Right atrium auricular region (tissue), 2 donors: ENCODE results near the gene PLPP4. TPM values are rescaled to one million over a fixed set of nuclear protein-coding genes. Genes with fewer than 3 reads are reported as not detected.

Experiments used
- DNase-seq: peaks from one replicate; pipeline ENCODE4 v3.0.0-alpha.2; 2019; ENCODE audit warnings: low spot score
- H3K27ac ChIP-seq, 2 donors: fragments of 200-600 bp; sonication (generic); 1 replicate in 1 of 2; 2 replicates in 1 of 2; pipeline ENCODE4 v1.5.1; 2016 to 2019
- H3K27me3 ChIP-seq, 2 donors: fragments of 200-600 bp; sonication (generic); one replicate each; pipeline versions ENCODE4 v1.5.1 to v1.6.0; 2017 to 2019
- H3K36me3 ChIP-seq: fragments of 200-600 bp; sonication (generic); one replicate; pipeline ENCODE4 v1.5.1; 2016
- H3K4me1 ChIP-seq, 2 donors: fragments of 200-600 bp; sonication (generic); one replicate each; pipeline versions ENCODE4 v1.5.1 to v1.6.0; 2017 to 2019
- H3K4me3 ChIP-seq, 2 donors: fragments of 200-600 bp; sonication (generic); 1 replicate in 1 of 2; 2 replicates in 1 of 2; pipeline ENCODE4 v1.5.1; 2017 to 2019; ENCODE audit warnings: mild to moderate bottlenecking in 1 of 2, moderate library complexity in 1 of 2
- H3K9me3 ChIP-seq, 2 donors: fragments of 200-600 bp; sonication (generic); one replicate each; pipeline ENCODE4 v1.5.1; 2019
- CTCF ChIP-seq, 2 donors: fragments of 200-600 bp; sonication (generic); IDR thresholded peaks; one replicate each; pipeline ENCODE4 v1.5.1; 2019; ENCODE audit warnings: antibody characterized with exemption in 2 of 2
- total RNA-seq, 2 donors: library from RNA; depleted of rRNA; stranded (reverse); fragments of >200 nt; gene quantifications; one replicate each; pipeline ENCODE4 v1.1.0, GENCODE V29; 2016

The PLPP4 gene
- total RNA-seq, 2 donors from 2014 or later, result not detected

GRCh38 chr10:120475844-120476791 lies 19.1 kb downstream of the PLPP4 start:
- DNase-seq, result peak; percentile 36
- H3K9me3 ChIP-seq, result peaks cover 0 to 10% of the 10 kb centered on the region in 2 donors
- no peaks in the 10 kb centered on the region for H3K36me3 ChIP-seq

GRCh38 chr10:120477021-120477742 lies 20.2 kb downstream of the PLPP4 start:
- Histone ChIP-seq H3K27ac (no peak overlapping the region), H3K4me1 (no peaks in the 10 kb centered on the region), H3K36me3 (no peaks in the 10 kb centered on the region), H3K9me3 (no peaks in the 10 kb centered on the region), H3K4me3 (no peak overlapping the region), H3K27me3 (no peaks in the 10 kb centered on the region)
- TF ChIP-seq CTCF (IDR thresholded peaks at IDR 0.05), result no peak
- DNase-seq, result peak; percentile 16

More at GRCh38 chr10:120475844-120476791, 19.1 kb downstream of the PLPP4 start:
- Histone ChIP-seq H3K27ac (no peak overlapping the region), H3K27me3 (no peaks in the 10 kb centered on the region), H3K4me1 (no peaks in the 10 kb centered on the region), H3K4me3 (no peak overlapping the region)
- no peak for TF ChIP-seq CTCF (IDR thresholded peaks at IDR 0.05)

- Histone ChIP-seq H3K27me3 (no peaks in the 10 kb centered on the region), H3K4me1 (no peaks in the 10 kb centered on the region), H3K9me3 (no peaks in the 10 kb centered on the region), H3K4me3 (no peak overlapping the region), H3K27ac (no peak overlapping the region), H3K36me3 (no peaks in the 10 kb centered on the region)
- no peak for TF ChIP-seq CTCF (IDR thresholded peaks at IDR 0.05)
- peak; percentile 53 for DNase-seq
Observed at GRCh38 chr10:120477743-120478141, 20.7 kb downstream of the PLPP4 start.

- Histone ChIP-seq H3K36me3 (no peaks in the 10 kb centered on the region), H3K27ac (no peak overlapping the region), H3K27me3 (no peaks in the 10 kb centered on the region), H3K9me3 (no peaks in the 10 kb centered on the region), H3K4me1 (no peaks in the 10 kb centered on the region), H3K4me3 (no peak overlapping the region)
- no peak for TF ChIP-seq CTCF (IDR thresholded peaks at IDR 0.05)
- no peak for DNase-seq
Observed at GRCh38 chr10:120478386-120478785, 21.4 kb downstream of the PLPP4 start.

GRCh38 chr10:120479506-120479905 lies 22.5 kb downstream of the PLPP4 start:
- H3K4me1 ChIP-seq, result no peaks in the 10 kb centered on the region
- DNase-seq, result peak; percentile 16
- no peaks in the 10 kb centered on the region for H3K9me3 ChIP-seq
- no peak overlapping the region for H3K27ac ChIP-seq
- no peak for TF ChIP-seq CTCF (IDR thresholded peaks at IDR 0.05)
- no peaks in the 10 kb centered on the region for H3K36me3 ChIP-seq
- H3K27me3 ChIP-seq, result no peaks in the 10 kb centered on the region
- H3K4me3 ChIP-seq, result no peak overlapping the region
